ENCODE data around the gene FAM151A. TPM values are rescaled to one million over a fixed set of nuclear protein-coding genes. Genes with fewer than 3 reads are reported as not detected.

FAM151A gene
- total and polyA plus RNA-seq, 2 of the 13 experiments (the other 11 are each of a cell fraction or from before 2014, with no cell fraction given) = 0.29 to 3.6 TPM

GRCh38 chr1:54569339-54569738, 54.0 kb downstream of the FAM151A start (continued):
- TF ChIP-seq PREB (CRISPR knock-in tag; IDR thresholded peaks at IDR 0.05) = no peak
- no peak for TF ChIP-seq NFE2L1 (CRISPR knock-in tag; IDR thresholded peaks at IDR 0.05; ENCODE audit: borderline replicate concordance)
- no peak for TF ChIP-seq TOPORS (CRISPR knock-in tag; IDR thresholded peaks at IDR 0.05)
- TF ChIP-seq ZNF234 (CRISPR knock-in tag; conservative IDR thresholded peaks at IDR 0.05) = no peak

- Histone ChIP-seq H3K4me1 (ENCODE audit: insufficient read depth, low read length) (peaks cover 60% of the 10 kb centered on the region), H3K79me2 (ENCODE audit: insufficient read depth, low read length) (no peaks in the 10 kb centered on the region), H3K9me3 (ENCODE audit: low read length) (no peaks in the 10 kb centered on the region), H4K20me1 (ENCODE audit: insufficient read depth, low read length) (no peaks in the 10 kb centered on the region), H3K36me3 (replicated peaks in 1 of 2; ENCODE audit: control insufficient read depth in 1 of 2, insufficient read depth in 2 of 2, low read length in 2 of 2) (no peaks in the 10 kb centered on the region), H3K4me2 (ENCODE audit: low read depth, low read length) (no peak overlapping the region), H2AFZ (ENCODE audit: low read length) (no peak overlapping the region), H3K9ac (ENCODE audit: insufficient read depth, low read depth, low read length) (no peak overlapping the region), H3K4me3 (replicated peaks in 1 of 3; ENCODE audit: insufficient read depth in 1 of 3, low read depth in 2 of 3, low read length in 3 of 3) (no peak overlapping the region), H3K27me3 (ENCODE audit: control insufficient read depth in 1 of 2, insufficient read depth in 2 of 2, low read length in 2 of 2) (no peaks in the 10 kb centered on the region), H3K27ac (ENCODE audit: extremely low read length, insufficient read depth, low read length) (no peak overlapping the region)
- DNase-seq (ENCODE audit: low spot score) (no peak), FAIRE-seq (no peak), ATAC-seq (no peak)
- intact Hi-C loops (cut with micrococcal nuclease; ENCODE audit: unreplicated experiment) = no loop called here
- POLR2A ChIA-PET = no interaction called here
- no TSS peak for BruUV-seq (replicated peaks)
- in situ Hi-C loops (cut with HindIII; ENCODE audit: extremely low pct_ligation_motif_present, low pct_unique_long_range_greater_than_20kb) = no loop called here
- CTCF ChIA-PET (ENCODE audit: low intra/inter-chr PET ratio, low total read pairs) = no interaction called here
- WGBS (ENCODE audit: low lambda C conversion rate) = 87% methylated on average over 5 of the region's 5 CpGs
- TF ChIP-seq ZBTB42 (CRISPR knock-in tag; IDR thresholded peaks at IDR 0.05) = no peak
- no peak for TF ChIP-seq ZUFSP (CRISPR knock-in tag; IDR thresholded peaks at IDR 0.05; ENCODE audit: borderline replicate concordance)
- TF ChIP-seq RXRB (CRISPR knock-in tag; IDR thresholded peaks at IDR 0.05; ENCODE audit: borderline replicate concordance) = no peak
- TF ChIP-seq RFX1 (IDR thresholded peaks at IDR 0.05) = no peak
- no peak for TF ChIP-seq SALL1 (CRISPR knock-in tag; IDR thresholded peaks at IDR 0.05)
- TF ChIP-seq BRF2 (CRISPR knock-in tag; IDR thresholded peaks at IDR 0.05) = no peak
- TF ChIP-seq ZNF550 (CRISPR knock-in tag; IDR thresholded peaks at IDR 0.05; ENCODE audit: borderline replicate concordance) = no peak
- TF ChIP-seq ZNF704 (CRISPR knock-in tag; IDR thresholded peaks at IDR 0.05; ENCODE audit: borderline replicate concordance) = no peak
- no peak for TF ChIP-seq TIGD3 (CRISPR knock-in tag; IDR thresholded peaks at IDR 0.05; ENCODE audit: borderline replicate concordance)
- no peak for TF ChIP-seq ZNF326 (CRISPR knock-in tag; IDR thresholded peaks at IDR 0.05; ENCODE audit: borderline replicate concordance)
- no peak for TF ChIP-seq SRSF9 (IDR thresholded peaks at IDR 0.05; ENCODE audit: borderline replicate concordance, insufficient read depth, low read depth, low read length, poor library complexity, severe bottlenecking)
- no peak for TF ChIP-seq ZNF691 (CRISPR knock-in tag; IDR thresholded peaks at IDR 0.05; ENCODE audit: borderline replicate concordance, low read depth)
Observed at GRCh38 chr1:54567961-54568360, 55.4 kb downstream of the FAM151A start.

Measured in HepG2 (cell line).